ENCODE measurements around the gene FIP1L1. TPM values are rescaled to one million over a fixed set of nuclear protein-coding genes. Genes with fewer than 3 reads are reported as not detected.

Gene FIP1L1
- total and polyA plus RNA-seq, 10 of the 15 experiments (the other 5 are each of a cell fraction or from before 2014, with no cell fraction given), result 28.1 to 110 (median 59.4) TPM

DNA sequence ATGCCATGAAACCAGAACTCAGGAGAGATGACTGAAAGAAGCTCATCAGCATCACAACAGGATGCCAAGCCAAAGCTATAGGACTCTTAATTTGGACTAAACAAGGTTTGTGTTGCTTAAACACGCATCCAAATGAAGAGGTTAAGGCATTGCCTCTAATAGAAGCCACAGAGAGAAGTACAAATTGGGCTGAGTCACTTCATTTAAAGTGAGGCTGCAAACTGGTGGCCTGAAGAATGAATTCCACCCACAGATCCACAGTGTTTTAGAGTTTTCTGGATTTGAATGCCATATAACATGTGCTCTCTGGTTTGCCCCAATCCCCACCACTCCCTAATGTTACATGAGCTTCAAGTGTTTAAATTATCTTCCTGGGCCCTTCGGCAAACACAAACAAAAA, 103.5 kb downstream of the FIP1L1 start:
- Histone ChIP-seq H3K9me3 (replicated peaks; ENCODE audit: control insufficient read depth, insufficient read depth, low read length) (no peaks in the 10 kb centered on the region), H3K4me3 (no peak overlapping the region), H3K4me2 (ENCODE audit: control insufficient read depth, insufficient read depth) (no peak overlapping the region), H3K79me2 (ENCODE audit: control insufficient read depth, insufficient read depth, low read length) (no peaks in the 10 kb centered on the region), H4K20me1 (ENCODE audit: control insufficient read depth, insufficient read depth) (no peaks in the 10 kb centered on the region), H3K27me3 (replicated peaks in 1 of 2; ENCODE audit: control insufficient read depth in 2 of 2, insufficient read depth in 2 of 2, low read length in 1 of 2) (peaks cover 0 to 3% of the 10 kb centered on the region in 2 experiments; a peak in 2 of 4 replicates), H3K9ac (ENCODE audit: control insufficient read depth, insufficient read depth, low read length) (no peak overlapping the region), H3K27ac (ENCODE audit: control insufficient read depth, insufficient read depth) (no peak overlapping the region), H3K4me1 (ENCODE audit: control insufficient read depth, insufficient read depth, low read length) (no peaks in the 10 kb centered on the region), H3K36me3 (ENCODE audit: control insufficient read depth in 2 of 2, insufficient read depth in 2 of 2, low read length in 1 of 2) (no peaks in the 10 kb centered on the region), H2AFZ (ENCODE audit: control insufficient read depth, low read depth, low read length) (no peak overlapping the region)
- ChIA-PET RAD21 (ENCODE audit: unreplicated experiment) (interaction anchor here (1.0 kb wide), 1 partner anchor 324 kb away, joined by 3 read pairs; no protein-coding TSS in a partner anchor), CTCF (interaction anchor here (1.2 to 2.2 kb wide), 3 partner anchors 9 to 324 kb away, joined by 3 to 25 read pairs (median 6); no protein-coding TSS in a partner anchor), SMC1A (ENCODE audit: uncharacterized antibody, unreplicated experiment) (interaction anchor here (0.8 to 1.6 kb wide), 5 partner anchors 13 to 281 kb away, joined by 3 to 6 read pairs (median 4); no protein-coding TSS in a partner anchor), POLR2A (interaction anchor here (1.4 kb wide), 1 partner anchor 9 kb away, joined by 5 read pairs; no protein-coding TSS in a partner anchor)
- intact Hi-C loops (cut with micrococcal nuclease; ENCODE audit: unreplicated experiment) (no loop called here), in situ Hi-C loops (cut with MboI) (loop anchor here (10.0 kb wide), 1 partner anchor 734 kb away; no protein-coding TSS in a partner anchor)
- TF ChIP-seq CREB1 (IDR thresholded peaks at IDR 0.05; ENCODE audit: low read depth), result no peak
- TF ChIP-seq, protein P1, sequence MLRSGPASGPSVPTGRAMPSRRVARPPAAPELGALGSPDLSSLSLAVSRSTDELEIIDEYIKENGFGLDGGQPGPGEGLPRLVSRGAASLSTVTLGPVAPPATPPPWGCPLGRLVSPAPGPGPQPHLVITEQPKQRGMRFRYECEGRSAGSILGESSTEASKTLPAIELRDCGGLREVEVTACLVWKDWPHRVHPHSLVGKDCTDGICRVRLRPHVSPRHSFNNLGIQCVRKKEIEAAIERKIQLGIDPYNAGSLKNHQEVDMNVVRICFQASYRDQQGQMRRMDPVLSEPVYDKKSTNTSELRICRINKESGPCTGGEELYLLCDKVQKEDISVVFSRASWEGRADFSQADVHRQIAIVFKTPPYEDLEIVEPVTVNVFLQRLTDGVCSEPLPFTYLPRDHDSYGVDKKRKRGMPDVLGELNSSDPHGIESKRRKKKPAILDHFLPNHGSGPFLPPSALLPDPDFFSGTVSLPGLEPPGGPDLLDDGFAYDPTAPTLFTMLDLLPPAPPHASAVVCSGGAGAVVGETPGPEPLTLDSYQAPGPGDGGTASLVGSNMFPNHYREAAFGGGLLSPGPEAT (IDR thresholded peaks at IDR 0.05; ENCODE audit: low read depth), result no peak
- TF ChIP-seq, protein P2, sequence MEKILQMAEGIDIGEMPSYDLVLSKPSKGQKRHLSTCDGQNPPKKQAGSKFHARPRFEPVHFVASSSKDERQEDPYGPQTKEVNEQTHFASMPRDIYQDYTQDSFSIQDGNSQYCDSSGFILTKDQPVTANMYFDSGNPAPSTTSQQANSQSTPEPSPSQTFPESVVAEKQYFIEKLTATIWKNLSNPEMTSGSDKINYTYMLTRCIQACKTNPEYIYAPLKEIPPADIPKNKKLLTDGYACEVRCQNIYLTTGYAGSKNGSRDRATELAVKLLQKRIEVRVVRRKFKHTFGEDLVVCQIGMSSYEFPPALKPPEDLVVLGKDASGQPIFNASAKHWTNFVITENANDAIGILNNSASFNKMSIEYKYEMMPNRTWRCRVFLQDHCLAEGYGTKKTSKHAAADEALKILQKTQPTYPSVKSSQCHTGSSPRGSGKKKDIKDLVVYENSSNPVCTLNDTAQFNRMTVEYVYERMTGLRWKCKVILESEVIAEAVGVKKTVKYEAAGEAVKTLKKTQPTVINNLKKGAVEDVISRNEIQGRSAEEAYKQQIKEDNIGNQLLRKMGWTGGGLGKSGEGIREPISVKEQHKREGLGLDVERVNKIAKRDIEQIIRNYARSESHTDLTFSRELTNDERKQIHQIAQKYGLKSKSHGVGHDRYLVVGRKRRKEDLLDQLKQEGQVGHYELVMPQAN (conservative IDR thresholded peaks at IDR 0.05), result no peak
- no peak for TF ChIP-seq ESRRA (IDR thresholded peaks at IDR 0.05; ENCODE audit: low read length)
- TF ChIP-seq EGR1 (IDR thresholded peaks at IDR 0.05; ENCODE audit: borderline replicate concordance in 1 of 2, low read depth in 2 of 2, low read length in 2 of 2), result no peak
- TF ChIP-seq, protein P3, sequence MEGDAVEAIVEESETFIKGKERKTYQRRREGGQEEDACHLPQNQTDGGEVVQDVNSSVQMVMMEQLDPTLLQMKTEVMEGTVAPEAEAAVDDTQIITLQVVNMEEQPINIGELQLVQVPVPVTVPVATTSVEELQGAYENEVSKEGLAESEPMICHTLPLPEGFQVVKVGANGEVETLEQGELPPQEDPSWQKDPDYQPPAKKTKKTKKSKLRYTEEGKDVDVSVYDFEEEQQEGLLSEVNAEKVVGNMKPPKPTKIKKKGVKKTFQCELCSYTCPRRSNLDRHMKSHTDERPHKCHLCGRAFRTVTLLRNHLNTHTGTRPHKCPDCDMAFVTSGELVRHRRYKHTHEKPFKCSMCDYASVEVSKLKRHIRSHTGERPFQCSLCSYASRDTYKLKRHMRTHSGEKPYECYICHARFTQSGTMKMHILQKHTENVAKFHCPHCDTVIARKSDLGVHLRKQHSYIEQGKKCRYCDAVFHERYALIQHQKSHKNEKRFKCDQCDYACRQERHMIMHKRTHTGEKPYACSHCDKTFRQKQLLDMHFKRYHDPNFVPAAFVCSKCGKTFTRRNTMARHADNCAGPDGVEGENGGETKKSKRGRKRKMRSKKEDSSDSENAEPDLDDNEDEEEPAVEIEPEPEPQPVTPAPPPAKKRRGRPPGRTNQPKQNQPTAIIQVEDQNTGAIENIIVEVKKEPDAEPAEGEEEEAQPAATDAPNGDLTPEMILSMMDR (IDR thresholded peaks at IDR 0.05 in 2 of 3, conservative IDR thresholded peaks at IDR 0.05 in 1 of 3; ENCODE audit: control insufficient read depth in 2 of 3, extremely low read depth in 1 of 3, insufficient read depth in 1 of 3, low read depth in 3 of 3, low read length in 3 of 3), result no peak
- TF ChIP-seq HDAC2 (IDR thresholded peaks at IDR 0.05), result no peak
- TF ChIP-seq ZBED1 (IDR thresholded peaks at IDR 0.05; ENCODE audit: borderline replicate concordance), result no peak
- no peak for TF ChIP-seq HCFC1 (IDR thresholded peaks at IDR 0.05; ENCODE audit: low read length)
- no peak for TF ChIP-seq SMAD5 (IDR thresholded peaks at IDR 0.05; ENCODE audit: low read depth)
- TF ChIP-seq, protein P4, sequence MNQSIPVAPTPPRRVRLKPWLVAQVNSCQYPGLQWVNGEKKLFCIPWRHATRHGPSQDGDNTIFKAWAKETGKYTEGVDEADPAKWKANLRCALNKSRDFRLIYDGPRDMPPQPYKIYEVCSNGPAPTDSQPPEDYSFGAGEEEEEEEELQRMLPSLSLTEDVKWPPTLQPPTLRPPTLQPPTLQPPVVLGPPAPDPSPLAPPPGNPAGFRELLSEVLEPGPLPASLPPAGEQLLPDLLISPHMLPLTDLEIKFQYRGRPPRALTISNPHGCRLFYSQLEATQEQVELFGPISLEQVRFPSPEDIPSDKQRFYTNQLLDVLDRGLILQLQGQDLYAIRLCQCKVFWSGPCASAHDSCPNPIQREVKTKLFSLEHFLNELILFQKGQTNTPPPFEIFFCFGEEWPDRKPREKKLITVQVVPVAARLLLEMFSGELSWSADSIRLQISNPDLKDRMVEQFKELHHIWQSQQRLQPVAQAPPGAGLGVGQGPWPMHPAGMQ (IDR thresholded peaks at IDR 0.05; ENCODE audit: borderline replicate concordance), result no peak
- no peak for TF ChIP-seq DPF2 (IDR thresholded peaks at IDR 0.05)
- TF ChIP-seq ZNF274 (IDR thresholded peaks at IDR 0.05; ENCODE audit: insufficient read depth, insufficient read length), result no peak
- 18% methylated on average over 2 of the region's 2 CpGs for WGBS (ENCODE audit: insufficient coverage, insufficient replicate concordance, low lambda C conversion rate, missing lambda C conversion rate)
- BruUV-seq (replicated peaks), result no TSS peak
- FAIRE-seq, result no peak
- DNase-seq (ENCODE audit: low read depth, low spot score), result no peak
- no peak for ATAC-seq

Measured in GM12878 (cell line).